ENCODE results near the gene ALDH1B1.

ALDH1B1 gene

GRCh38 chr9:38357350-38358114 lies 35.0 kb upstream of the ALDH1B1 start:
- TF ChIP-seq ZFX (IDR thresholded peaks at IDR 0.05) (no peak), CTCF (conservative IDR thresholded peaks at IDR 0.05) (no peak)

GRCh38 chr9:38358390-38359296 lies 33.9 kb upstream of the ALDH1B1 start:
- H3K27ac ChIP-seq = no peak overlapping the region
- no peak for TF ChIP-seq ZFX (IDR thresholded peaks at IDR 0.05)
- TF ChIP-seq CTCF (conservative IDR thresholded peaks at IDR 0.05) = no peak

More at GRCh38 chr9:38357350-38358114, 35.0 kb upstream of the ALDH1B1 start:
- no peak overlapping the region for H3K27ac ChIP-seq

GRCh38 chr9:38359297-38359653 lies 33.2 kb upstream of the ALDH1B1 start:
- TF ChIP-seq ZFX (IDR thresholded peaks at IDR 0.05) (no peak), CTCF (conservative IDR thresholded peaks at IDR 0.05) (no peak)
- no peak overlapping the region for H3K27ac ChIP-seq

DNA sequence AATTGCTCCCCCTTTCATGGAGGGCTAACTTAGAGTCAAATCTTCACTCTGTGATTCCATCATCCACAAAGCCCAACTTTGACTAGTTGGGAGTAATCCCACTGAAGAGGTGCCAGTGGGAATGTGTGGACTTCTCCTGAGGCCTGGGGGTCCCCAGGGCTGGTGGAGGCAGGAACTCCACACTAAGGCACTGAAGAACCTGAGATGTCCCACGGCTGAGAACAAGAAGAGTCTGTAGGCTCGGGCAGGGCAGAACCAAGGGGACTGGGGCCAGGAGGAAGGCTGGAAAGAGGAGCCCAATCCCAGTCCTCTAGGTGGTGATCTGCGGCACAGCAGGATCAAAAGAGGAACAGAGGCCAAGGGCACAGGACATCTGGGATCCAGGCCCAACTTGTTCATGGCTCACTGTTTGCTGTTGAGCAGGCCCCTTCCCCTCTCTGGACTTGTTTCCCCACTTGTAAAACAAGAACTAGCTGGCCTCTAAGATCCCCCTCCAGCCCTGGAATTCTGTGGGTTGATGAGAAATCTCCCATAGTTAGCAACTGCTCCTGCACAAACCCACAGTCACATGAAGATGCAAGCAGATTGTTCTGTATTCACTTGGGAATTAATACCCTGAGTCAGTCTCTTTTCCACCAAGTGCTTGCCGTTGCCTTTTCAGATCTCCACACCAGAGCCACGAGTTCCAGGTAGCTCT lies 32.7 kb upstream of the ALDH1B1 start:
- H3K27ac ChIP-seq = no peak overlapping the region
- TF ChIP-seq ZFX (IDR thresholded peaks at IDR 0.05) (no peak), CTCF (conservative IDR thresholded peaks at IDR 0.05) (no peak)

DNA sequence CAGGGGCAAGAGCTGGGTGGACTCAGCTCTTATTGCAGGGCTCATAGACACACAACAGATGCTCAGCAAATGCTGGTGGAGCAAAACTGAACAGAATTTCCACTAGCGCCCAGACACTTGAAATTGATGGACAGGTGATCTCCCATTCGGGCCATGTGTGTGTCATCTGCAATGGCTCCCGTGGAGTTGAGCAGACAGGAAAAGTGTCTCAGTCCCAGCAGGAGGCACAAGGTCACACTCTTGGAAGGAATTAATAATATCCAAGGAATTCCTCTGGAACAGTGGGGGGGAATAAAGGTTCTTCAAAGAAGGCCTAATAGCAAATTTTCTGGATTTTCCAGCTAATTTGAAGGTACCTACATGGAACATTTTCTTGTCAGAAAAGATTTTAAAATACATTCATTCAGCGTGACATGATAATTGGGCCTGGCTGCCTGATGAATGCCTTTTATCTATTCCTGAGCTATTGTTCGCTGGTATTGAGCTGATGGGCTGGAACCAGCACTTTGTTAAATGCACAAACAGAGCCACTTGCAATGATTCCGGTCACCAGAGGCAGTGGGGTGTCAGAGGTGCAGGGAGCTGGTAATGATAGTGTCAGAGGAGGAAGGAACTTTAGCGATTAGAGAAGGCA lies 31.5 kb upstream of the ALDH1B1 start:
- no peak overlapping the region for H3K27ac ChIP-seq
- TF ChIP-seq CTCF (conservative IDR thresholded peaks at IDR 0.05) (no peak), ZFX (IDR thresholded peaks at IDR 0.05) (no peak)

GRCh38 chr9:38361473-38361850 lies 31.0 kb upstream of the ALDH1B1 start:
- TF ChIP-seq ZFX (IDR thresholded peaks at IDR 0.05) (no peak), CTCF (conservative IDR thresholded peaks at IDR 0.05) (no peak)

More at GRCh38 chr9:38361473-38361850, 31.0 kb upstream of the ALDH1B1 start:
- H3K27ac ChIP-seq = no peak overlapping the region
